Activated T-helper 2 cell treated with anti-CD3 and anti-CD28 coated beads, Interferon-gamma antibody, Interleukin-2, Interleukin-4, amounts not matched to agents 10 μg/mL and 5 μg/mL and 100 μg/mL, durations not matched to agents 14 hours and 24 hours and 36 hours (primary cell): ENCODE data around the gene OSBPL1A. TPM values are rescaled to one million over a fixed set of nuclear protein-coding genes. Genes with fewer than 3 reads are reported as not detected.
A peak's percentile ranks its signal among the peaks of the same experiment; 100 is the strongest.

Experiments
- DNase-seq: peaks from one replicate; pipeline ENCODE4 v3.0.0; 2021; ENCODE audit warnings: low spot score
- H3K27ac Mint-ChIP-seq: one replicate; pipeline ENCODE4 v1.8.0; 2021; ENCODE audit warnings: mixed read lengths
- H3K27me3 Mint-ChIP-seq: one replicate; pipeline ENCODE4 v1.8.0; 2021; ENCODE audit warnings: low read depth, mixed read lengths
- H3K36me3 Mint-ChIP-seq: one replicate; pipeline ENCODE4 v1.8.0; 2021; ENCODE audit warnings: low read depth, mixed read lengths
- H3K4me1 Mint-ChIP-seq: one replicate; pipeline ENCODE4 v1.8.0; 2021; ENCODE audit warnings: low read depth, mixed read lengths
- H3K4me3 Mint-ChIP-seq: one replicate; pipeline ENCODE4 v1.8.0; 2021; ENCODE audit warnings: low read depth, mild to moderate bottlenecking, moderate library complexity, mixed read lengths
- H3K9me3 Mint-ChIP-seq: one replicate; pipeline ENCODE4 v1.8.0; 2021; ENCODE audit warnings: mixed read lengths
- intact Hi-C: fragments of 100-400 bp; cut with micrococcal nuclease; formaldehyde crosslinking; loops from one replicate; pipeline ENCODE4 v1.15.1; 2023
- total RNA-seq: library from RNA; stranded (reverse); gene quantifications from 2 replicates; pipeline ENCODE4 v1.2.3, GENCODE V29; 2022

The OSBPL1A gene
- total RNA-seq, 1 donor from 2014 or later = 0.98 TPM

GRCh38 chr18:24420551-24420950, 22.9 kb upstream of the OSBPL1A start:
- Mint-ChIP-seq H3K4me1 (peaks cover 6% of the 10 kb centered on the region), H3K4me3 (no peak overlapping the region), H3K36me3 (peaks cover 1% of the 10 kb centered on the region), H3K9me3 (peaks cover 5% of the 10 kb centered on the region), H3K27me3 (peaks cover 65% of the 10 kb centered on the region), H3K27ac (no peak overlapping the region)
- intact Hi-C loops = no loop called here
- DNase-seq = no peak

GRCh38 chr18:24417480-24417879, 19.9 kb upstream of the OSBPL1A start:
- H3K27ac Mint-ChIP-seq = no peak overlapping the region
- peaks cover 11% of the 10 kb centered on the region for H3K9me3 Mint-ChIP-seq
- H3K4me3 Mint-ChIP-seq = no peak overlapping the region
- H3K27me3 Mint-ChIP-seq = peaks cover 50% of the 10 kb centered on the region
- no peak for DNase-seq
- intact Hi-C loops = loop anchor here (10.0 kb wide), 1 partner anchor 363 kb away; no protein-coding TSS in a partner anchor
- peaks cover 4% of the 10 kb centered on the region for H3K36me3 Mint-ChIP-seq
- peaks cover 25% of the 10 kb centered on the region for H3K4me1 Mint-ChIP-seq

GRCh38 chr18:24414349-24415003, 16.9 kb upstream of the OSBPL1A start:
- intact Hi-C loops = loop anchor here (1.0 to 10.0 kb wide), 9 partner anchors 14 to 397 kb away; partner anchors contain the start of genes HRH4 and OSBPL1A
- no peak overlapping the region for H3K27ac Mint-ChIP-seq
- H3K9me3 Mint-ChIP-seq = peaks cover 17% of the 10 kb centered on the region
- no peak overlapping the region for H3K4me3 Mint-ChIP-seq
- DNase-seq = peak; percentile 32
- peaks cover 4% of the 10 kb centered on the region for H3K36me3 Mint-ChIP-seq
- peaks cover 40% of the 10 kb centered on the region for H3K27me3 Mint-ChIP-seq
- H3K4me1 Mint-ChIP-seq = peaks cover 26% of the 10 kb centered on the region

- DNase-seq = no peak
- intact Hi-C loops = loop anchor here (5.0 to 10.0 kb wide), 2 partner anchors 358 to 396 kb away; no protein-coding TSS in a partner anchor
- Mint-ChIP-seq H3K4me1 (peaks cover 26% of the 10 kb centered on the region), H3K9me3 (peaks cover 17% of the 10 kb centered on the region), H3K27me3 (peaks cover 41% of the 10 kb centered on the region), H3K27ac (no peak overlapping the region), H3K36me3 (peaks cover 4% of the 10 kb centered on the region), H3K4me3 (no peak overlapping the region)
Measured at GRCh38 chr18:24413148-24413547, 15.5 kb upstream of the OSBPL1A start.

GRCh38 chr18:24408496-24408895, 10.9 kb upstream of the OSBPL1A start:
- Mint-ChIP-seq H3K27ac (no peak overlapping the region), H3K9me3 (peaks cover 16% of the 10 kb centered on the region), H3K4me1 (peaks cover 11% of the 10 kb centered on the region), H3K4me3 (no peak overlapping the region), H3K36me3 (peaks cover 3% of the 10 kb centered on the region), H3K27me3 (peaks cover 57% of the 10 kb centered on the region)
- intact Hi-C loops = no loop called here
- no peak for DNase-seq

- Mint-ChIP-seq H3K27ac (no peak overlapping the region), H3K4me3 (no peak overlapping the region), H3K9me3 (no peaks in the 10 kb centered on the region), H3K4me1 (peaks cover 6% of the 10 kb centered on the region), H3K27me3 (peaks cover 71% of the 10 kb centered on the region), H3K36me3 (no peaks in the 10 kb centered on the region)
- intact Hi-C loops = no loop called here
- no peak for DNase-seq
Measured at GRCh38 chr18:24404591-24404990, 7.0 kb upstream of the OSBPL1A start.

- peaks cover 10% of the 10 kb centered on the region for H3K4me1 Mint-ChIP-seq
- intact Hi-C loops = no loop called here
- H3K27ac Mint-ChIP-seq = no peak overlapping the region
- no peak for DNase-seq
- no peaks in the 10 kb centered on the region for H3K9me3 Mint-ChIP-seq
- no peak overlapping the region for H3K4me3 Mint-ChIP-seq
- no peaks in the 10 kb centered on the region for H3K36me3 Mint-ChIP-seq
- H3K27me3 Mint-ChIP-seq = peaks cover 71% of the 10 kb centered on the region
Measured at GRCh38 chr18:24403076-24403475, 5.5 kb upstream of the OSBPL1A start.

GRCh38 chr18:24402209-24402785, 4.7 kb upstream of the OSBPL1A start:
- Mint-ChIP-seq H3K27ac (no peak overlapping the region), H3K4me3 (no peak overlapping the region), H3K27me3 (peaks cover 68% of the 10 kb centered on the region), H3K9me3 (no peaks in the 10 kb centered on the region), H3K36me3 (no peaks in the 10 kb centered on the region), H3K4me1 (peaks cover 13% of the 10 kb centered on the region)
- no peak for DNase-seq
- intact Hi-C loops = no loop called here

- H3K27me3 Mint-ChIP-seq = peaks cover 62% of the 10 kb centered on the region
- peaks cover 17% of the 10 kb centered on the region for H3K4me1 Mint-ChIP-seq
- no peak for DNase-seq
- H3K4me3 Mint-ChIP-seq = no peak overlapping the region
- H3K9me3 Mint-ChIP-seq = no peaks in the 10 kb centered on the region
- intact Hi-C loops = no loop called here
- H3K27ac Mint-ChIP-seq = no peak overlapping the region
- no peaks in the 10 kb centered on the region for H3K36me3 Mint-ChIP-seq
Measured at GRCh38 chr18:24400587-24400986, 3.0 kb upstream of the OSBPL1A start.

GRCh38 chr18:24398540-24398939, 916 bp upstream of the OSBPL1A start:
- no peak for DNase-seq
- no peak overlapping the region for H3K27ac Mint-ChIP-seq
- intact Hi-C loops = no loop called here
- H3K36me3 Mint-ChIP-seq = no peaks in the 10 kb centered on the region
- H3K4me1 Mint-ChIP-seq = peaks cover 20% of the 10 kb centered on the region
- H3K9me3 Mint-ChIP-seq = no peaks in the 10 kb centered on the region
- H3K27me3 Mint-ChIP-seq = peaks cover 62% of the 10 kb centered on the region
- H3K4me3 Mint-ChIP-seq = peak overlapping the region; percentile 76

- no peaks in the 10 kb centered on the region for H3K36me3 Mint-ChIP-seq
- peaks cover 57% of the 10 kb centered on the region for H3K27me3 Mint-ChIP-seq
- peaks cover 20% of the 10 kb centered on the region for H3K4me1 Mint-ChIP-seq
- no peak overlapping the region for H3K27ac Mint-ChIP-seq
- intact Hi-C loops = loop anchor here (2.0 kb wide), 1 partner anchor 18 kb away; no protein-coding TSS in a partner anchor
- peak overlapping the region; percentile 67 for H3K4me3 Mint-ChIP-seq
- DNase-seq = no peak
- H3K9me3 Mint-ChIP-seq = no peaks in the 10 kb centered on the region
Measured at GRCh38 chr18:24397131-24397693, 412 bp downstream of the OSBPL1A start.

GRCh38 chr18:24396082-24396633, 1.5 kb downstream of the OSBPL1A start:
- H3K4me3 Mint-ChIP-seq = no peak overlapping the region
- peaks cover 20% of the 10 kb centered on the region for H3K4me1 Mint-ChIP-seq
- H3K36me3 Mint-ChIP-seq = no peaks in the 10 kb centered on the region
- no peaks in the 10 kb centered on the region for H3K9me3 Mint-ChIP-seq
- peaks cover 56% of the 10 kb centered on the region for H3K27me3 Mint-ChIP-seq
- no peak for DNase-seq
- H3K27ac Mint-ChIP-seq = no peak overlapping the region
- intact Hi-C loops = loop anchor here (2.0 kb wide), 1 partner anchor 19 kb away; no protein-coding TSS in a partner anchor
